HG03354 (cell line): ENCODE data around the gene PACRG.

Source experiments
- ATAC-seq: cut with Tn5 transposase; IDR thresholded peaks from one replicate; pipeline ENCODE4 v1.9.1; 2021; ENCODE audit warnings: mild to moderate bottlenecking; ENCODE audit not compliant: unreplicated experiment, poor library complexity, severe bottlenecking

The PACRG gene

DNA sequence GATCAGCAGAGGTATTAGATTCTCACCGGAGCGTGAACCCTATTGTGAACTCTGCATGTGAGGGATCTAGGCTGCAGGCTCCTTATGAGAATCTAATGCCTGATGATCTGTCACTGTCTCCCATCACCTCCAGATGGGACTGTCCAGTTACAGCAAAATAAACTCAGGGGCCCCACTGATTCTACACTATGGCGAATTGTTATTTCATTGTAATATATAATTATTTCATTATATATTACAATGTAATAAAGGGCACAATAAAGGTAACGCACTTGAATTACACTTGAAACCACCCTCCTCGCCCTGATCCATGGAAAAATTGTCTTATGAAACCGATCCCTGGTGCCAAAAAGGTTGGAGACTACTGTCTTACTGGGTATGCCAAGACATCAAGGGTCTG, 18.8 kb upstream of the PACRG start:
- ATAC-seq = no peak

GRCh38 chr6:162709431-162709830, 18.3 kb upstream of the PACRG start:
- ATAC-seq = no peak

- ATAC-seq = no peak
Measured at GRCh38 chr6:162710419-162710818, 17.4 kb upstream of the PACRG start.

GRCh38 chr6:162710936-162711335, 16.8 kb upstream of the PACRG start:
- no peak for ATAC-seq

DNA sequence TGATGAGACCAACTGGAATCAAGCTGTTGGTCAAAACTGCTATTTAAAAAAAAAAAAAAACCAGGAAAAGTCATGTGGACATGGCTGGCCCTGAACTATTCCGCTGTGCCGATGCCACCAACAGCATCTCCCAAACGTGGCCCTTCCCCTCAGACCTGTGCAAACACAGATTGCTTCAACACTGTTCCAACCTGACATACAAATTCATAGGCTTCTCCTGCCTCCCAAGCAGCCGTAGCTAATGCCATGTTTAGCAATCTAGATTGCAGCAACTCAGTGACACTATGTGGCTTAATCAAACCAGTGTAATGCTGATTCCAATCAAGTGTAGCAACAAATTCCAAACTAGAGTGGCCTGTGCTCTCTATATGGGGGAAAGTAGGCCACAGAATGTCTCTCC, 16.4 kb upstream of the PACRG start:
- no peak for ATAC-seq

DNA sequence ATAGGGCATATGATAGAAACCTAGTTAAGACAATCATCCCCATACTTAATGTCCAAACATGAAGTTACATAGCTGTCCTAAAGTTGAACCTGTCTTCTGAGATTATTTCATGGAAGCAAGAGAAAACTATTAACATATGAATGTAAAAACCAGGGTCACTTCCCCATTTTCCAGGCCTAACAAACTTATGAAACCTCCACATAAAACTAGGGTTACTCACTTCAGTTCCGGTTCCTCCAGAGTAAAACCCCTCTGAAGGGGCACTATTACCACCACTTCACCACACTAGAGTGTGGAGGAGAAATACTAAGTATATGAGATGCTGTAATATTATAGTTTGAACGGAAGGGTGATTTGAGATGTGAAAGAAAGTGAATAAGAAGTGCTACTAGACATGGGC, 15.1 kb upstream of the PACRG start:
- no peak for ATAC-seq

DNA sequence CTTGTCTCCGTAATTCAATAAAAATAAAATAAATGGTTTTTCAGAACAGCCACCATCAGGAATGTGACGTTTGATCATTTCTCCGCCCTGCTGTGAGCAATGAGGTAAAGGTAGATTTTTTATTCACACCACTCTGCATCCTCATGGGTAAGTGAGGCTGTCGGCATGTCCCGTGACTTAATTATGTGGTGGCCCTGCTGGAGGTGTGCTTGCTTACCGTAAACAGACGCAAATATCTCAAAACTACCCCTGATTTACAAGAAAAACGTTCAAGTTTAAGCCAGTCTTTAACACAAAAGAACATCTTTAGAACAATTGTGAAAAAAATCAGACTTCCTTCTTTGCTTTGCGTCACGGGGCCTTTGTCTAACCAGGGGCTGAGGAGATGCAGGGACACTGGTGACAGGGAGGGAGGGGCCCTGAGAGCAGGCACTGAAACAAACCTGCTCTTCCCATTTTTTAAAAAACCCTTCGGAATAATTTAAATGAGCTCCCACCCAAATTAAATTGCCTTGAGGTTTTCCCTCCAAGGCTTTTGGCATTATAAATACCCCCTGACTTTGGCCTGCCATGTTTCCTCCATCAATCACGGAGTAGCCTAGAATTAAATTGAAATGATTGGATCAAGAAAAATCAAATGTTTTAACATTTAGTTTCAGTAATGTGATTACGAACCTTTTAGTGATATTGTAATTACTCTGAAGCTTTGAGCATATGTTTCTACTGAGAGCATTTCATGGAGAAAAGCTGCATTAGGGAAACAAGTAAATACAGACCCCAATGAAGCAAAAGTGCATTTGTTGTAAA, 13.6 kb upstream of the PACRG start:
- no peak for ATAC-seq

GRCh38 chr6:162715601-162716000, 12.2 kb upstream of the PACRG start:
- no peak for ATAC-seq

DNA sequence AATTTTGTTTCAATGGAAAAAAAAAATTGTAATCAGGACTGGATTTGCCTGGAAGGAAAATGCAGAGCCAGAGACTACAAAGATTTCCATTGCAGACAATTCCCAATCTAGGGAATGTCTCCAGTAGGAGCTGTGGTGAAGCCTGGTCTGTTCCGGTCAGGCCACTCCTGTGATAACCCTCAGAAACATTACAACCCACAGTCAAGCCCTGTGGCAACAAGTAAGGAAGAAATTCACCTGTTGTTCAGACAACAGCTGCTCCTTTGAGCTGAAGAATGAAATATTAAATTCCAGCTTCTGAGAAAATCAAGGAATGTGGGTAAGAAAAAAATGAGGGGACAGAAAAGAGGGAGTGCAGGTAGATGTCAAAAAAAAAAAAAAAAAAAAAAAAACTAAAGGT, 8.2 kb upstream of the PACRG start:
- ATAC-seq = no peak

- ATAC-seq = no peak
Measured at GRCh38 chr6:162721404-162721687, 6.4 kb upstream of the PACRG start.

DNA sequence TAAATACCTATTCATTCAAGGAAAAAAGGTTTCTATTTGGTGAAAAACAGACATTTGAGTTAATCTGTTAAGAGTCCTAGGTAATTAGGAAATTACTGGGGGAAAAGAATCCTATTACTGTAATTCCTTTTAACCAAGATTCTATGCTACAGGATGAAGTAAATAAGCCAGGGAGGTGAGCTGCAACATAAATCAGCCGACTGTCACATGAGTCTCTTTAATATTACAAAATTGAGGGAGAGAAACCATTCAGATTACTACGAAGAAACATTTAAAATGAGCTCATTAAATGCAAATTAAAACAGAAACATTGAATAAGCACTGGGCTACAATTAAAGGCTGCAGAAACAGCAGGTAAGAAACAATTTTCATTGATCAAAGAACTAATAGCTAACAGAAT, 5.5 kb upstream of the PACRG start:
- ATAC-seq = no peak

- no peak for ATAC-seq
Measured at GRCh38 chr6:162722633-162723032, 5.1 kb upstream of the PACRG start.

DNA sequence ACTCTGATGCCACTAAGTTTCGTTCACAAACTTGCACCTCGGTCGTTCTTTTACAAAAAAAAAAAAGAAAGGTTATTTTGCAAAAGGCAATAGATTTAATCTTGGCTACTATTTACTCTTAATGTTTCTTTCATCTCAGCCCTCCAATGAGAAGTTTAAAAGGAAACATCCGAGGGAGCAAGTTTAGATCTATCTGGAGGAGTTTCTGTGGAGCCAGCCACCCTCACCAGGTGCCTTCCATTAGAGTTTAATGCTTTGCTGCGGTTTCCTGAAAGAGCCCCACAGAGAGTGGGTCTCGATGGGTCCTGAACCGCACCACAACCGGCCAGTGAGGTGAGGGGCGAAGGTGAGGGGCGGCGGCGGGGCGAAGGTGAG, 840 bp upstream of the PACRG start:
- ATAC-seq = peak; percentile 2

DNA sequence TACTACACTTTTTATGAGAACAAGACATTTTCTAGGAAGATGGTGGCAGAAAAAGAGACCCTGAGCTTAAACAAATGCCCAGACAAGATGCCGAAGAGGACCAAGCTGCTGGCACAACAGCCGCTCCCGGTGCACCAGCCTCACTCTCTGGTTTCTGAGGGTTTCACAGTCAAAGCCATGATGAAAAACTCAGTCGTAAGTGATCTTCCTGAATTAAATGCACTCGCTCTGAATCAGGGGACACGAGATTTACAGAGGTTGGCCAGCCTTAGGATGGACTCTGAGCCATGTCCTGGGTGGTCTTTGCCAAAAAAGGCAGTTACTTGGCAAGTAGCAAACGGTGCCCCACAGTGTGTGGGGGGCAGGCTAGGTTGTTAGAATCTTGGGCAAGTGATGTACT, 423 bp downstream of the PACRG start:
- no peak for ATAC-seq

GRCh38 chr6:162728706-162729105, 932 bp downstream of the PACRG start:
- no peak for ATAC-seq

- no peak for ATAC-seq
Measured at GRCh38 chr6:162730502-162730901, 2.7 kb downstream of the PACRG start.

GRCh38 chr6:162733489-162733888, 5.7 kb downstream of the PACRG start:
- no peak for ATAC-seq

DNA sequence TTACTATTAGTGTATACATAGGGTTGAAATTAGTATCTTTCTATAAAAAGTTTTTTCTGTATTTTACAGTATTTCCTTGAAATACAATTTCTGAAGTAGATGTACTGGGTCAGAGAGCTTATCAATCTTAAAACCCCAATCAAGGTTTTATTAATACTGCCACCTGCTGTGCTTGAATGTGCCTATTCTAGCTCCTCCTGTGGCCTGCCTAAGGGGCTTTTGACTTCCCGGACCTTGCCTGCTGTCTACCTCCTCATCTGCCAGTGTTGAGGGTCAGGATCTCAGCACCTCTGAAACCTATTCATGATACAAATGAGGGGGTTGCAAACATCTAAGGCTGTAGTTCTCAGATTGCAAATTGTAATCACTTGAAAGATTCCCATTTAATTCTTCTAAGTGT, 9.2 kb downstream of the PACRG start:
- ATAC-seq = no peak

DNA sequence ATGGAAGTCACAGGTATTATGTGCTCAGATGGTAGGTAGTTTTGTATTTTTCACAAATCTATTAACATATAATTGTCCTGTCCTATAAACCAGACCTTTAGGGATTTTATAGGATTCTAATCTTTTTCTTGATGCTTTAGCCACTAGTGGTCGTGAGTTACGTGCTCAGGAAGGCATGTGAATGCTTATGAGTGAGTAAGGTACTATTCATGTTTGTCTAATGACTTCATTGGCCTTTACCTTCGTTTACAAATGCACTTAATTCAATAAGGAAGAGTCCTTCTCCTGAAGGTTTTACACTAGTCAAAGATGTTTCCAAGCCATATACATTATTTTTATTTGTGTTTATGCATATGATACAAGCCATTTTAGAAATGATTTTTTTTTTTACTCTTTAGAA, 23.0 kb downstream of the PACRG start:
- no peak for ATAC-seq

- no peak for ATAC-seq
Measured at GRCh38 chr6:162751211-162751859, 23.6 kb downstream of the PACRG start.

- no peak for ATAC-seq
Measured at GRCh38 chr6:162753775-162754174, 26.0 kb downstream of the PACRG start.

- ATAC-seq = no peak
Measured at GRCh38 chr6:162770136-162770535, 42.4 kb downstream of the PACRG start.
